Measurements from ENCODE around the gene BORCS6.

- TF ChIP-seq CTCF (IDR thresholded peaks at IDR 0.05), result no peak
- TF ChIP-seq POLR2A (IDR thresholded peaks at IDR 0.05), result no peak
These were observed 44.2 kb downstream of the BORCS6 start for GRCh38 chr17:8145811-8146210.
